OCI-M2 (cell line): ENCODE measurements around the gene OR4D11.

ENCODE experiments used
- DNase-seq: peaks from one replicate; lab custom pipeline; 2025; ENCODE audit not compliant: unreplicated experiment; lab: John Stamatoyannopoulos, UW

OR4D11 gene

GRCh38 chr11:59547605-59548308, 44.4 kb downstream of the OR4D11 start:
- DNase-seq, result peak; percentile 43

- no peak for DNase-seq
Measured at GRCh38 chr11:59548309-59548656, 44.9 kb downstream of the OR4D11 start.

DNA sequence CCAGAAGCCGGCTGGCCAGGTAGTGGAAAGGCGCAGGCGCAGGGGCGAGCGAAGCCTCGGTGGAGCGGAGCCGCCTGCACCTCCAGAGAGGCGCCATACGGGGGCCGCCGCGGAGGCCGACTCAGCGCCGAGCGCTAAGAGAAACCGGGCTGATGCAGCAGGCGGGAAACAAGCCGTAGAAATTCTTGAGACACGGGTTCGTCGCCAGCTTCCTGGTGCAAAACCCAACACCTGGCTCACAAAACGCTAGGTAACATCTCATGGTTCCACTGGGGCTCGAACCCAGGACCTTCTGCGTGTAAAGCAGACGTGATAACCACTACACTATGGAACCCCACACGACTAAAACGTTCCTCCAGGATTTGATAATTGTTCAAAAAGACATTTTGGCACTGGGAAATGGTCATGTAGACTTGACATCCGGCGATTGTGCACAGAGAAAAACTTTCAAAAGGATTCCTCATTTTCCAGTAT, 47.0 kb downstream of the OR4D11 start:
- peak; percentile 42 for DNase-seq

GRCh38 chr11:59550842-59551658, 47.7 kb downstream of the OR4D11 start:
- peak; percentile 91 for DNase-seq

DNA sequence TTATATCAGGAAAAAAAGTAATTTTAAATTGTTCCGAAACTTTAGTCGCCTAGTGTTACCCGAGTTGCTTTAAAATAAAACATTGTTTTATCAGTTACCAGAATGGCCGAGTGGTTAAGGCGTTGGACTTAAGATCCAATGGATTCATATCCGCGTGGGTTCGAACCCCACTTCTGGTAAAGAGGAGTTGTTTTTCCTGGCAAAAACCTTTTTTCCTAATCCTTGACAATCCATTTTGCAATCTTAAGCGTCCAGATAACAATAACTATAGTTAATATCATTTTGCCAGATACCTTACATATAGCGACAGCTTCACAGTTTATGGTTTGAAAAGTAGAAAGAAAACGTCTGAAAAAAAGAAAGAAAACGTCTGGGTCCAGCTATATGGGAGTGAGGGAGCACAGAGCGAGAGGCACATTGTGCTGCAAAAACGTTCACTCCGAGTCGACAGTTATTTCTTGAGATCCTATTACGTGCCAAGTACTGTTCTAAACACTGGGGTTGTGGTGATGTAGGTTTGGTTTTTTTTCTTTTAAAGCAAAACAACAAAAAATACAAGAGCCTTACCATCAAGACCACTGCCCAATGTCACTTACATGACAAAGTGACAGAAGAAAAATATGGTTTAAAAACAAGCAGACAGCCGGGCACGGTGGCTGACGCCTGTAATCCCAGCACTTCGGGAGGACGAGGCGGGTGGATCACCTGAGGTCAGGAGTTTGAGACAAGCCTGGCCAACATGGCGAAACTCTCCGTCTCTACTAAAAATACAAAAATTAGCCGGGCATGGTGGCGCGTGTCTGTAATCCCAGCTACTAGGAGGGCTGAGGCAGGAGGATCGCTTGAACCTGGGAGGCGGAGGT, 48.5 kb downstream of the OR4D11 start:
- DNase-seq, result no peak

GRCh38 chr11:59552844-59553243, 49.5 kb downstream of the OR4D11 start:
- DNase-seq, result no peak

- DNase-seq, result no peak
Measured at GRCh38 chr11:59553323-59553722, 49.9 kb downstream of the OR4D11 start.
